ENCODE results near the gene STK10.

DNA sequence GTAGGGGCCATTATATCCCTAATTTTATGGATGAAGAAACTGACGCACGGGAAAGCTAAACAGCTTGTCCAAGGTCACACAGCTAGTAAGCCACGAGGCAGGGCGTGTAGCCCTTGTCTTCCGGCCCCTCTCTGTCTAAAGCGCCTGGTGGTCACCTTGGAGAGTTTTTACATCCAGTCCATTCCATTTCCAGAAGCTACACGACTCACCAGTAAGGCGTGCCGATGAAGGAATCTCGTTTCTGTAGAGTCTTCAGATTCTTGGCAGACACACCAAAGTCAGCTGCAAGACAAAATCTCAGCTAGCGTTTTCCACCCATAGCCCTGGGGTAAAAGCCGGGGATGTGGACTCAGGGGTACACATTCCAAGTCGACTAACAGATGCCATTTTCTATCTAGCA is 80.5 kb downstream of the STK10 start:
- TF ChIP-seq CTCF (conservative IDR thresholded peaks at IDR 0.05; ENCODE audit: low read length) = no peak
- TF ChIP-seq EZH2phosphoT487 (IDR thresholded peaks at IDR 0.05; ENCODE audit: borderline replicate concordance) = no peak
